BLaER1 treated with 17β-estradiol and CSF1 and Interleukin-3, amounts not matched to agents 10 nM and 100 nM (cell line): ENCODE measurements around the gene RPRM.

ENCODE experiments used
- H3K27ac ChIP-seq, 11 experiments: shearing (Covaris generic); formaldehyde crosslinking; 2 replicates each; pipeline ENCODE4 v1.8.1; 2022
- H3K27me3 ChIP-seq, 11 experiments: shearing (Covaris generic); formaldehyde crosslinking; 2 replicates each; pipeline ENCODE4 v1.8.1; 2022
- H3K36me3 ChIP-seq, 11 experiments: shearing (Covaris generic); formaldehyde crosslinking; 2 replicates each; pipeline ENCODE4 v1.8.1; 2022
- H3K4me1 ChIP-seq, 10 experiments: shearing (Covaris generic); formaldehyde crosslinking; 2 replicates each; pipeline ENCODE4 v1.8.1; 2022
- H3K4me2 ChIP-seq, 11 experiments: shearing (Covaris generic); formaldehyde crosslinking; 2 replicates each; pipeline ENCODE4 v1.8.1; 2022
- H3K4me3 ChIP-seq, 10 experiments: shearing (Covaris generic); formaldehyde crosslinking; 2 replicates each; pipeline ENCODE4 v1.8.1; 2022
- H3K9ac ChIP-seq, 11 experiments: shearing (Covaris generic); formaldehyde crosslinking; 2 replicates each; pipeline ENCODE4 v1.8.1; 2022
- H3K9me3 ChIP-seq, 11 experiments: shearing (Covaris generic); formaldehyde crosslinking; replicated peaks in 1 of 11; 2 replicates each; pipeline ENCODE4 v1.8.1; 2022
- H4K20me1 ChIP-seq, 11 experiments: shearing (Covaris generic); formaldehyde crosslinking; 2 replicates each; pipeline ENCODE4 v1.8.1; 2022
- Cebpa-rat ChIP-seq, 11 experiments: shearing (Covaris generic); IDR thresholded peaks; 2 replicates each; pipeline ENCODE4 v1.8.1; 2022

RPRM gene

DNA sequence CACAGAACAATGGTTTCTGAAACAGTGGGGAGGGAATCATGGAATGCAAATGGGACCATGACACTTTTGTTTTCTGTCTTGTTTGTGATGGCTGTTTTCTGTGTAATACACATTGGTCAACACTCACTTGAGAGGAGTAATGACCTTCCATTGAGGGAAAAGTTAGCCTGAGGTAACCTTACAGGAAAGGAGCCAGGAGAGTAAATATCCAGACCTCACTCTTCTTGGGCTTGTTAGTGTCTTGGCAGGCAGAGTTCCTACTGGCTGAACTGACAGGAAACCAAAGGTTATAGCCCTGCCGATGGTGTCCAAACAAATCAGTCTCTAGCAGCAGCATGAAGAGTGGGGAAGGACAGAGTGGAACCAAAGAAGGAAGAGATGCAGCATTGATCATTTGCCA is 17.2 kb upstream of the RPRM start:
- H3K9me3 ChIP-seq, result 0 out of 22 replicates have a peak, but pooled peaks cover 0 to 6% (median 0%) of the 10 kb centered on the region in 11 experiments
- no peak overlapping the region for H3K4me3 ChIP-seq
- H3K4me2 ChIP-seq, result no peak overlapping the region
- TF ChIP-seq Cebpa-rat (IDR thresholded peaks at IDR 0.05), result no peak
- H3K36me3 ChIP-seq, result no peaks in the 10 kb centered on the region
- H3K27ac ChIP-seq, result no peak overlapping the region
- no peaks in the 10 kb centered on the region for H3K27me3 ChIP-seq
- H4K20me1 ChIP-seq, result no peaks in the 10 kb centered on the region
- no peaks in the 10 kb centered on the region for H3K4me1 ChIP-seq
- H3K9ac ChIP-seq, result no peak overlapping the region

DNA sequence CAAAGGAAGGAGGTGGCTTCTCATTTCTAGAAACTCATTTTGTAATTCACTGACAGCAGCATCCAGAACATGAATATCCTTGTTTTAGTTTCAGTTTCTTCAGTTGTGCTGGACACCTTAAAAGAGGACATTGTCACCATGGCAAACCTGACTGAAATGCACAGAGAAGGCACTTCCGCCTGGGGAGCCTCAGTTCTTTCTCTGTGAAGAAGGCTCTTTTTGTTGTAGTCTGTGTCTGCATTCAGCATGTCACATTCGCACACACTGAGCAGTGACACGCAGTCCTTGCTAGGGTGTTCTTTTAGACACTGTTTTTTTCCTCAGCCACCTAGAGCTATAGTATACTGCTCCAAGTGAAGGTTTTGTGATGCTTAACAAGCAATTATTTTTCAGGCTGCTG is 9.5 kb upstream of the RPRM start:
- TF ChIP-seq Cebpa-rat (IDR thresholded peaks at IDR 0.05), result no peak
- Histone ChIP-seq H3K9ac (no peak overlapping the region), H3K36me3 (no peaks in the 10 kb centered on the region), H3K4me1 (no peaks in the 10 kb centered on the region), H3K4me3 (no peak overlapping the region), H3K4me2 (no peak overlapping the region), H3K9me3 (no peaks in the 10 kb centered on the region), H3K27ac (no peak overlapping the region), H3K27me3 (no peaks in the 10 kb centered on the region), H4K20me1 (no peaks in the 10 kb centered on the region)

DNA sequence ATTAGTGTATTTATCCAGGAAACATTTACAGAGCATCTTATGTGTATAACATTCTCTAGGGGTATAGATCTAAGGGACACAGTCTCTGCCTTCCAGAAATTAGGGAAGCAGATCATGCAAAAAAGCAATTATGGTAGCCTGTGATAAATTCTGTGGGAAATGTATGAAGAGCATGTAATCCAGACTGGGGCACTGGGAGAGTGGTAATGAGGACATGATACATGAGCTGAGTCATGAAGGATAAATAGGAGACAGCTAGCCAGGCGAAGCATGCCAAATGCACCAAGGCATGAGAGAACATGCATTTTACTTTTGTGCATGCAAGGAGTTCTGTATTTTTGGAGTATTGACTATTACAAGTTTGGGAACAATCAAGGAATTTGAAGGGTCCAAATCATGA is 8.9 kb upstream of the RPRM start:
- TF ChIP-seq Cebpa-rat (IDR thresholded peaks at IDR 0.05), result no peak
- Histone ChIP-seq H4K20me1 (no peaks in the 10 kb centered on the region), H3K4me3 (no peak overlapping the region), H3K4me1 (no peaks in the 10 kb centered on the region), H3K9me3 (no peaks in the 10 kb centered on the region), H3K27ac (no peak overlapping the region), H3K36me3 (no peaks in the 10 kb centered on the region), H3K4me2 (no peak overlapping the region), H3K27me3 (no peaks in the 10 kb centered on the region), H3K9ac (no peak overlapping the region)

DNA sequence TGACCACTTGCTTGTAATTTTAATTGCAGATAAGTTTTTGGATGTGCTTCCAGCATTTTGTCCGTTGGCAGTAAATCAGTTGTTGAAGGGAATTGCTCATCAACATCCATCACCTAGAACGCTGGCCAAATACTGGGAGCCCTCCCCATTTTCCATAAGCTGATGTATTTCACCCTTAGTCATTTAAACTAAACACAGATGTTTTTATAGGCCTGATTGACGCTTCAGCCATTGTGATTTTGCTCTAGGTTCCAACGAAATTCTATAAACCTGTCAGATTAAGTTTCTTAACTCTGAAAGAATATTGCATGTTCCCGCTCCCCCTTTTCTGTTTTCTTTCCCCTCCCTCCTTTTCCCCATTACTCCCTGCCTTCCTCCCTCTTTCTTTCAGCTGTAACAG is 1.0 kb upstream of the RPRM start:
- Histone ChIP-seq H4K20me1 (no peaks in the 10 kb centered on the region), H3K9ac (no peak overlapping the region), H3K9me3 (peaks cover 15 to 28% (median 19%) of the 10 kb centered on the region in 11 experiments), H3K27ac (no peak overlapping the region), H3K4me1 (peaks cover 0 to 11% (median 0%) of the 10 kb centered on the region in 10 experiments; a peak in 5 of 20 replicates), H3K36me3 (no peaks in the 10 kb centered on the region), H3K27me3 (peaks cover 36 to 46% (median 43%) of the 10 kb centered on the region in 11 experiments), H3K4me3 (no peak overlapping the region), H3K4me2 (no peak overlapping the region; a peak in 1 of 22 replicates)
- no peak for TF ChIP-seq Cebpa-rat (IDR thresholded peaks at IDR 0.05)

DNA sequence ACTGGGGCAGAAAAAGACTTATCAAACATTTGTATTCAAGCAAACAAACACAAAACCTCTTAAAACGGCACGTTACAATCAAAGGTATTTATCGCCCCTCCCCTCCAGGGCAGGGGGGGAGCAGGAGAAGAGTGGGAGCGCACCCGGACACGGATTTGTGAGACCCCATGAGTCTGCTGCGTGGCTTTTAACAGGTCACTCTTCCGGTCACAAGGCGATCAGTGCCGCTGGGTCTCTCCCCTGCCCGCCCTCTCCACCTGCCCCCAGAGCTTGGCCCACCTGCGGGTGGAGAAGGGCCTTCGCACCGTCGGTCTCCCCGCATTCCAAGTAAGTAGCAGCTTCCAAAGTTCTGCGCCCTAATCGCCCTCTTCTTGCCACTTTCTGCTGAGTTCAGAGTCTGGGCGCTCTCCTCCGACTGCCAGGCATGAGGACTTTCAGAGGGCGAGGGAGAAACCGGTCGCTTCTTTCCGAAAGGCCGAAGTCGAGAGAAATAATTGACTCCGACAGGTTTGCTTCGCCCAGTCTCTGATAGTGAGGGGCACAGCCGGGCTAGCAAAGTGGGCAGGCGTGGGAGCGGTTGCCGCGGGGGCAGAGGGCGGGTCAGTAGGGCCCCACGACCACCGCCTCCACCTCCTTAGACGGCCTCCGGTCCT is 800 bp downstream of the RPRM start:
- H3K4me2 ChIP-seq, result no peak overlapping the region
- H3K36me3 ChIP-seq, result no peaks in the 10 kb centered on the region
- no peaks in the 10 kb centered on the region for H4K20me1 ChIP-seq
- no peak overlapping the region; a peak in 1 of 20 replicates for H3K4me3 ChIP-seq
- H3K9me3 ChIP-seq, result peaks cover 15 to 28% (median 19%) of the 10 kb centered on the region in 11 experiments
- no peak overlapping the region for H3K27ac ChIP-seq
- H3K9ac ChIP-seq, result no peak overlapping the region
- TF ChIP-seq Cebpa-rat (IDR thresholded peaks at IDR 0.05), result no peak
- H3K4me1 ChIP-seq, result peaks cover 0 to 17% (median 0%) of the 10 kb centered on the region in 10 experiments; a peak in 5 of 20 replicates
- H3K27me3 ChIP-seq, result peaks cover 36 to 46% (median 43%) of the 10 kb centered on the region in 11 experiments

DNA sequence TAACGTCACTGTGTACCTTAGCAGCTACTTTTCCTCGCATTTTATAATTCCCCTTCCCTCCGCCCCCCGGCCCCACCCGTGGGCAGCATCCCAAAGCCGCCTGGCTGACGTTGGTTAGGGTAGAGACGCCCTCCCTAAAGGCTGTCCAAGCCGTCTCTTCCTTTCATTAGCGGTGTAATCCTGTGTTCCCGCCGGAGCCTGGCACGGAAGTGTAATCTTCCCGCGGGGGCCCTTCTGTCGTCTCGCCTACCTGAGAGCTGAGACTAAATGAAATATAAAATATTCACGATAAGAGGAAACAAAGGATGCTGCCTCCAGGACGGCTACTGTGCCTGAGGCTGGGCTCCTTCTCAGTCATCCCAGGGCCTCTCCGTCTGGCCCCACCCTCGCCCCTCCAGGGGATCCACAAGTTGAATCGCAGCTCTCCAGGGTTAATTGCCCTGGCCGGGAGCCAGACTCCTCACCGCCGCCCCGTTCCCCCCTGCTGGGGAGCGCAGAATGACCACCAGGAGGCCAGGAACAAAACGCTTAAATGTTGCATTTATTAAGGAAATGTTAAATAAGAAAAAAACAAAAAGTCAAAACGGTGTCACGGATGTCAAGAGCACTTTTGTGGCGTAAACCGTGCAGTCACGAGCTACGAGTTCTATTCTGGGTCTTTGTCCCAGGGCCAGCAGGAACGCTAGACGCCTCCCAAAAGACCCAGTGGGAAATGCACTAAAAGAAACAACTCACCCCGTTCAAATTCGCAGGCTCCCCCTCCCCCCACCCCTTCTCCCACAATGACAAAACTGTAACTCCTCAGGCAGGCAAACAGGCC is 1.5 kb downstream of the RPRM start:
- Histone ChIP-seq H3K27me3 (peaks cover 36 to 46% (median 43%) of the 10 kb centered on the region in 11 experiments), H3K27ac (no peak overlapping the region), H3K4me3 (no peak overlapping the region), H3K4me1 (peaks cover 0 to 17% (median 0%) of the 10 kb centered on the region in 10 experiments; a peak in 5 of 20 replicates), H3K9me3 (peaks cover 15 to 28% (median 19%) of the 10 kb centered on the region in 11 experiments), H3K4me2 (no peak overlapping the region), H3K9ac (no peak overlapping the region), H4K20me1 (no peaks in the 10 kb centered on the region), H3K36me3 (no peaks in the 10 kb centered on the region)
- TF ChIP-seq Cebpa-rat (IDR thresholded peaks at IDR 0.05), result no peak

DNA sequence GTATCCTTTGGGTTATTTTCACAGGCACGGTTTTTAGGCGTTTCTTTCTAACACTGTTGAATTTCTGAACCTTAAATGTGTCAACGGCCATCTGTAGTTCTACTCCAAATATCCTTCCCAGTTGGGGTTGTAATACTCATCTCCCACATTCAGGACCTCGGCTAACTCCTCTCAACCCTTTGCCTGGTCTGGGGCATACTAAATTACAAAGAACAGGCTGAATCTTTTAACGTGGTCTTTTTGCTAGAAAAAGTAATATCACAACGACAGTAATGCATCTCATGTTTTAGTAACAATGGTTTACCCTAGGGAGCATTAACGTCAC is 2.1 kb downstream of the RPRM start:
- H3K4me2 ChIP-seq, result no peak overlapping the region
- H3K4me1 ChIP-seq, result peaks cover 0 to 17% (median 0%) of the 10 kb centered on the region in 10 experiments; a peak in 5 of 20 replicates
- no peaks in the 10 kb centered on the region for H4K20me1 ChIP-seq
- no peak for TF ChIP-seq Cebpa-rat (IDR thresholded peaks at IDR 0.05)
- H3K36me3 ChIP-seq, result no peaks in the 10 kb centered on the region
- H3K27ac ChIP-seq, result no peak overlapping the region
- peaks cover 36 to 46% (median 43%) of the 10 kb centered on the region in 11 experiments for H3K27me3 ChIP-seq
- peaks cover 15 to 28% (median 19%) of the 10 kb centered on the region in 11 experiments for H3K9me3 ChIP-seq
- no peak overlapping the region for H3K9ac ChIP-seq
- H3K4me3 ChIP-seq, result no peak overlapping the region

DNA sequence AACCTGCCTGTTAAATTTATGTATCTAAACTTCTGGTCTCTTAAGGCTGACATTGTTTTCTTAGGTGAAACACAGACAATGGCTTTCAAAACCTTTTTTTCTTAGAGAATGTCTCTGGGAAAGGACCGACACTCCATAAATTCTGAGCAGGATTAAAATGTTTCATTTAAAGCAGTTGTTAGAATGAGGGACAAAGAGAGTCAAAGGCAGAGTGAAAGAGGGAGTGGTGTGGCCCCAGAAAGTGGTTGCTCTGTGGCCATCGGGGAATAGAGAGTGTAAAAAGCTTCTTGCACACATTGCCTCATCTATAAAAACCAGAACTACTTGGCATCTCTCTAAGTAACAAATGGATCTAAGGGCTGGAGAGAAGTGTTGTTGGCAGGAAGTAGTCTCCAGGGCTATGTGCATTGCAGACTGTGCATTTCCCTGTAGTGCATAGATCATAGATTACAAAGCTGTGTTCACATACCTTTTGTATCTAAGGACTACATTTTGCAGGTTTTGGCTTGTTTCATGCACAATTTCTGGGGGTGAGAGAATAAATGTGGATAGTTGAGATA is 3.6 kb downstream of the RPRM start:
- no peak overlapping the region for H3K4me3 ChIP-seq
- peaks cover 0 to 17% (median 0%) of the 10 kb centered on the region in 10 experiments; a peak in 5 of 20 replicates for H3K4me1 ChIP-seq
- H4K20me1 ChIP-seq, result no peaks in the 10 kb centered on the region
- no peak overlapping the region for H3K27ac ChIP-seq
- no peaks in the 10 kb centered on the region for H3K36me3 ChIP-seq
- H3K9me3 ChIP-seq, result peaks cover 15 to 28% (median 19%) of the 10 kb centered on the region in 11 experiments
- peaks cover 36 to 45% (median 40%) of the 10 kb centered on the region in 11 experiments for H3K27me3 ChIP-seq
- no peak for TF ChIP-seq Cebpa-rat (IDR thresholded peaks at IDR 0.05)
- no peak overlapping the region for H3K9ac ChIP-seq
- peak overlapping the region in 1 of 11 experiments; percentile 58; a peak in 3 of 22 replicates for H3K4me2 ChIP-seq

DNA sequence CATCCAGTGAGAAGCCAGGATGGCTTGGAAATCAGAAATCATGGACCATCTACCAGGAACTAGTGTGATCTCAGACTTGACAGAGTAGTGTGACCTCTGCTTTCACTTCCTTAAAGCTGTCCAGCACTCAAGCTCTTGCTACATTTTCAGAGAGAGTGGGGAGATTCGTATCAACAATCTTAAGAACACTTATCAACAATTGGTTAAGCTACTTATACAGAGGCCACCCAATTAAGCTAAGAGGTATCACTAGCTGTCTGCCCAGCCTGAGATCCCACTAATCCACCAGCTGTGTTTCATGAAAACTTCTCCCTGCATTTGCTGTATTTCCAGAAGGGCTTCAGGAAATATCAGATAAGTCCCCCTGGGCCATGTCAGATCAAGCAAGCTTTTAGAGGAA is 4.2 kb downstream of the RPRM start:
- Histone ChIP-seq H3K9me3 (peaks cover 15 to 27% (median 19%) of the 10 kb centered on the region in 11 experiments), H4K20me1 (no peaks in the 10 kb centered on the region), H3K4me1 (peaks cover 0 to 17% (median 0%) of the 10 kb centered on the region in 10 experiments; a peak in 5 of 20 replicates), H3K4me3 (no peak overlapping the region), H3K4me2 (peak overlapping the region in 2 of 11 experiments; percentile 44 to 58; a peak in 4 of 22 replicates), H3K27me3 (peaks cover 31 to 39% (median 34%) of the 10 kb centered on the region in 11 experiments), H3K9ac (no peak overlapping the region), H3K36me3 (no peaks in the 10 kb centered on the region), H3K27ac (no peak overlapping the region)
- no peak for TF ChIP-seq Cebpa-rat (IDR thresholded peaks at IDR 0.05)
